Endodermal cell (in vitro differentiated cells): ENCODE measurements around the gene CORO2B. TPM values are rescaled to one million over a fixed set of nuclear protein-coding genes. Genes with fewer than 3 reads are reported as not detected.

Experiments used
- DNase-seq: peaks from one replicate; pipeline ENCODE4 v3.0.0-alpha.2; 2017
- H3K27ac ChIP-seq: 2 replicates; pipeline ENCODE4 v1.5.1; 2013; ENCODE audit warnings: mild to moderate bottlenecking, low read depth, low read length, moderate library complexity
- H3K27me3 ChIP-seq: 2 replicates; pipeline ENCODE4 v1.6.1; 2013; ENCODE audit warnings: mild to moderate bottlenecking, low read length, moderate library complexity; ENCODE audit not compliant: insufficient read depth, control insufficient read depth, poor library complexity, severe bottlenecking
- H3K36me3 ChIP-seq: 2 replicates; pipeline ENCODE4 v1.7.0; 2013; ENCODE audit warnings: mild to moderate bottlenecking, low read length, moderate library complexity; ENCODE audit not compliant: control insufficient read depth, insufficient read depth
- H3K4me1 ChIP-seq: one replicate; pipeline ENCODE4 v1.7.0; 2013; ENCODE audit warnings: low read length; ENCODE audit not compliant: control insufficient read depth, insufficient read depth
- H3K4me3 ChIP-seq: 2 replicates; pipeline ENCODE4 v1.5.1; 2013; ENCODE audit warnings: mild to moderate bottlenecking, low read length, moderate library complexity
- H3K9ac ChIP-seq: 2 replicates; pipeline ENCODE4 v1.6.1; 2013; ENCODE audit warnings: mild to moderate bottlenecking, low read length, moderate library complexity; ENCODE audit not compliant: poor library complexity, severe bottlenecking; ENCODE audit errors: extremely low read depth
- H3K9me3 ChIP-seq: 2 replicates; pipeline ENCODE4 v1.6.1; 2013; ENCODE audit warnings: mild to moderate bottlenecking, low read length, moderate library complexity; ENCODE audit not compliant: control insufficient read depth
- H3K27ac Mint-ChIP-seq: 2 replicates; pipeline ENCODE4 v1.8.0; 2020; ENCODE audit warnings: mixed read lengths
- H3K27me3 Mint-ChIP-seq: 2 replicates; pipeline ENCODE4 v1.8.0; 2021; ENCODE audit warnings: mild to moderate bottlenecking, mixed read lengths; ENCODE audit not compliant: insufficient read depth
- H3K36me3 Mint-ChIP-seq: 2 replicates; pipeline ENCODE4 v1.8.0; 2020; ENCODE audit warnings: low read depth, mixed read lengths
- H3K4me1 Mint-ChIP-seq: 2 replicates; pipeline ENCODE4 v1.8.0; 2020; ENCODE audit warnings: mixed read lengths
- H3K4me3 Mint-ChIP-seq: 2 replicates; pipeline ENCODE4 v1.8.0; 2020; ENCODE audit warnings: mild to moderate bottlenecking, moderate library complexity, mixed read lengths
- H3K9me3 Mint-ChIP-seq: 2 replicates; pipeline ENCODE4 v1.8.0; 2020; ENCODE audit warnings: mild to moderate bottlenecking, mixed read lengths
- WGBS, 2 experiments: methylation state at CpG; one replicate each; pipeline versions ENCODE4 v1.1.5 to v1.1.7; 2013; ENCODE audit warnings: missing lambda C conversion rate in 2 of 2, mixed read lengths in 1 of 2; ENCODE audit not compliant: insufficient coverage in 1 of 2, insufficient read length in 1 of 2; 5-methylcytosine and 5-hydroxymethylcytosine counted together
- total RNA-seq, 2 donors: library from RNA; stranded (reverse); fragmentation: NEBNext Ultra II Directional in 1 of 2; extraction: Animal tissue kit (Norgen Biotek cat#: 25700) in 1 of 2; gene quantifications; 2 replicates in 1 of 2; 3 replicates in 1 of 2; pipeline ENCODE4 v1.2.1, GENCODE V29; 2021
- TF ChIP-seq, protein P1 (sequence below): fragments of 200-600 bp; sonication (generic); conservative IDR thresholded peaks from 2 replicates; pipeline ENCODE4 v1.5.0; 2021; ENCODE audit warnings: antibody characterized with exemption, mild to moderate bottlenecking

CORO2B gene
- total RNA-seq, 2 donors from 2014 or later = 1.1 to 1.2 TPM

- no peaks in the 10 kb centered on the region for H3K9me3 ChIP-seq
- H3K36me3 ChIP-seq = no peaks in the 10 kb centered on the region
- TF ChIP-seq, protein P1, sequence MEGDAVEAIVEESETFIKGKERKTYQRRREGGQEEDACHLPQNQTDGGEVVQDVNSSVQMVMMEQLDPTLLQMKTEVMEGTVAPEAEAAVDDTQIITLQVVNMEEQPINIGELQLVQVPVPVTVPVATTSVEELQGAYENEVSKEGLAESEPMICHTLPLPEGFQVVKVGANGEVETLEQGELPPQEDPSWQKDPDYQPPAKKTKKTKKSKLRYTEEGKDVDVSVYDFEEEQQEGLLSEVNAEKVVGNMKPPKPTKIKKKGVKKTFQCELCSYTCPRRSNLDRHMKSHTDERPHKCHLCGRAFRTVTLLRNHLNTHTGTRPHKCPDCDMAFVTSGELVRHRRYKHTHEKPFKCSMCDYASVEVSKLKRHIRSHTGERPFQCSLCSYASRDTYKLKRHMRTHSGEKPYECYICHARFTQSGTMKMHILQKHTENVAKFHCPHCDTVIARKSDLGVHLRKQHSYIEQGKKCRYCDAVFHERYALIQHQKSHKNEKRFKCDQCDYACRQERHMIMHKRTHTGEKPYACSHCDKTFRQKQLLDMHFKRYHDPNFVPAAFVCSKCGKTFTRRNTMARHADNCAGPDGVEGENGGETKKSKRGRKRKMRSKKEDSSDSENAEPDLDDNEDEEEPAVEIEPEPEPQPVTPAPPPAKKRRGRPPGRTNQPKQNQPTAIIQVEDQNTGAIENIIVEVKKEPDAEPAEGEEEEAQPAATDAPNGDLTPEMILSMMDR = no peak
- no peak overlapping the region for H3K4me3 ChIP-seq
- Mint-ChIP-seq H3K4me1 (peaks cover 8% of the 10 kb centered on the region), H3K4me3 (no peak overlapping the region), H3K36me3 (no peaks in the 10 kb centered on the region), H3K27me3 (peaks cover 1% of the 10 kb centered on the region), H3K27ac (no peak overlapping the region), H3K9me3 (peaks cover 3% of the 10 kb centered on the region)
- 84 to 88% methylated on average over 10 to 12 of the region's 12 CpGs for WGBS, 2 experiments
- H3K27ac ChIP-seq = no peak overlapping the region
- no peaks in the 10 kb centered on the region for H3K27me3 ChIP-seq
- no peak for DNase-seq
- H3K4me1 ChIP-seq = no peaks in the 10 kb centered on the region
- no peak overlapping the region for H3K9ac ChIP-seq
These were observed 139.7 kb downstream of the CORO2B start for GRCh38 chr15:68718468-68718867.

- TF ChIP-seq, protein P1 = no peak
- no peak for DNase-seq
- H3K4me1 Mint-ChIP-seq = peaks cover 8% of the 10 kb centered on the region
- Histone ChIP-seq H3K27ac (no peak overlapping the region), H3K36me3 (no peaks in the 10 kb centered on the region), H3K9ac (no peak overlapping the region), H3K27me3 (no peaks in the 10 kb centered on the region), H3K4me1 (no peaks in the 10 kb centered on the region), H3K4me3 (no peak overlapping the region), H3K9me3 (no peaks in the 10 kb centered on the region)
- H3K27ac Mint-ChIP-seq = no peak overlapping the region
- H3K27me3 Mint-ChIP-seq = peaks cover 1% of the 10 kb centered on the region
- H3K36me3 Mint-ChIP-seq = no peaks in the 10 kb centered on the region
- peaks cover 3% of the 10 kb centered on the region for H3K9me3 Mint-ChIP-seq
- WGBS, 2 experiments = 90 to 94% methylated on average over 5 to 9 of the region's 9 CpGs
- no peak overlapping the region for H3K4me3 Mint-ChIP-seq
These were observed 140.3 kb downstream of the CORO2B start for GRCh38 chr15:68719051-68719450.

DNA sequence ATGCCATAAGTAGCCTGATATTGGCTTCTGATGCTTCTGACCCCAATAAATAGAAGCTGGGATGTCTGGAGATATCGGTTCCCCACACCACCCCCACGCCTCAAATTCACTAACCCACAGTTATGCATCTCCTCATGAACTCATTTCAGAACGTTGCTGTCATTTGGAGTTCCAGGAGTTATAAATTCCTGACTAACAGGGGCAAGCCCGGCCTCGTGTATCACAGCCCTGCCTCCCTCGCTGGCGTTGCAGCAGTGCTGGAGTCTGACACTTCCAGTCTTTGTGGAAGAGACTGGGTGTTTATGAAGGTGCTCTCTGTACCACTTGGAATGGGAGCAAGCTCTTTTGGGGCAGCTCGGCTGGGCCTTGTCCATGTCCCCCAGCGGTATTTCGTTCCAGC is 140.9 kb downstream of the CORO2B start:
- H3K4me3 ChIP-seq = no peak overlapping the region
- Mint-ChIP-seq H3K4me1 (peaks cover 8% of the 10 kb centered on the region), H3K27ac (no peak overlapping the region), H3K9me3 (peaks cover 3% of the 10 kb centered on the region), H3K27me3 (peaks cover 1% of the 10 kb centered on the region), H3K4me3 (no peak overlapping the region), H3K36me3 (no peaks in the 10 kb centered on the region)
- no peaks in the 10 kb centered on the region for H3K9me3 ChIP-seq
- H3K27ac ChIP-seq = no peak overlapping the region
- WGBS, 2 experiments = 79 to 85% methylated on average over 9 to 10 of the region's 10 CpGs
- no peak for DNase-seq
- no peaks in the 10 kb centered on the region for H3K4me1 ChIP-seq
- TF ChIP-seq, protein P1 = no peak
- H3K9ac ChIP-seq = no peak overlapping the region
- H3K36me3 ChIP-seq = no peaks in the 10 kb centered on the region
- no peaks in the 10 kb centered on the region for H3K27me3 ChIP-seq
